NCI-H1105 treated with DMSO at 0.1 percent for 48 hours (cell line): ENCODE results near the gene SIN3B.

Source experiments
- DNase-seq: peaks from one replicate; lab custom pipeline; 2025; lab: John Stamatoyannopoulos, UW

The SIN3B gene

DNA sequence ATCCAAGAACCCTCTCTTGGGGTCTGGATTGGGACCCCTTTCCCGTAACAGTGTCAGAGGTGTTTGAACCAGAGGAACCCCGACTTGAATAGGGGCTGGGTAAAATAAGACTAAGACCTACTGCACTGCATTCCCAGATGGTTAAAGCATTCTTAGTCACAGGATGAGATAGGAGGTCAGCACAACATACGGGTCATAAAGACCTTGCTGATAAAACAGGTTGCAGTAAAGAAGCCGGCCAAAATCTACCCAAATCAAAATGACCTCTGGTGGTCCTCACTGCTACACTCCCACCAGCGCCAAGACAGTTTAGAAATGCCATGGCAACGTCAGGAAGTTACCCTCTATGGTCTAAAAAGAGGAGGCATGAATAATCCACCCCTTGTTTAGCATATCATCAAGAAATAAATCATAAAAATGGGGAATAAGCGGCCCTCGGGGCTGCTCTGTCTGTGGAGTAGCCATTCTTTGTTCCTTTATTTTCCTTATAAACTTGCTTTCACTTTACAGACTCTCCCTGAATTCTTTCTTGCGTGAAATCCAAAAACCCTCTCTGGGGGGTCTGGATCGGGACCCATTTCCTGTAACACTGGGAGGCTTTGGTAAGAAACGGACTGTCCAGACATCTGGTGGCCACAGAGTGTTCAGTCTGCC is 4.4 kb upstream of the SIN3B start:
- no peak for DNase-seq

DNA sequence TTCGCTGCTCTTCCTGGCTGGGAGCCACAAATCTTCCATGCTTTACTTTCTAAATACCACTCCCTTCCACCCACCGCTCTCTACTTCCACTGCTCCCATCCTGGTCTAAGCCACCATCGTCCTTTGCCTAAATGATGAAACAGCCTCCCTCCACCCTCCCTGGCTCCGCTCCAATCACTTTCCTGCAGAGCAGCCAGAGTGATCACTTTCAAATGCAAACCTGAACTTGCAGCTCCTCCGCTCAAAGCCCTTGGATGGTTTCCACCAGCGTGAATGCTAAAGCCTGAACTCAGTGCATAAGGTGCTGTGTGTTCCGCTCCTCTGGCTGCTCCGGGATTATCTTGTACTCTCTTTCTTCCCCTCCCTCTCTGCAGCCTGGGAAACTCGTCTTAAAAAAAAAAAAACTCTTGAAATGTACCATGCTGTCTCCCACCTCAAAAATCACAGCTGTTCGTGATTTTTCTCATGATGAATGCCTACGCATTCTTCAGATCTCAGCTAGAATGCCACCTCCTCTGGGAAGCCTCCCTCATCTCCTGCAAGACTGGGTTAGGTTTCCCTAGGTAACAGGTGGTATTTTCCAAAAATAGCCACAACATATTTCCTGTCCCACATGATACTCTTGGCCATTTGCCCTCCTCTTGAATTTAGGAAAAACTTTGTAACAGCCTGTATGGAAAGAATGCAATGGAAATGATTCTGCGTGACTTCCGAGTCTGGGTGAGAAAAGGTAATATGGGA is 3.7 kb upstream of the SIN3B start:
- DNase-seq = peak; percentile 58

DNA sequence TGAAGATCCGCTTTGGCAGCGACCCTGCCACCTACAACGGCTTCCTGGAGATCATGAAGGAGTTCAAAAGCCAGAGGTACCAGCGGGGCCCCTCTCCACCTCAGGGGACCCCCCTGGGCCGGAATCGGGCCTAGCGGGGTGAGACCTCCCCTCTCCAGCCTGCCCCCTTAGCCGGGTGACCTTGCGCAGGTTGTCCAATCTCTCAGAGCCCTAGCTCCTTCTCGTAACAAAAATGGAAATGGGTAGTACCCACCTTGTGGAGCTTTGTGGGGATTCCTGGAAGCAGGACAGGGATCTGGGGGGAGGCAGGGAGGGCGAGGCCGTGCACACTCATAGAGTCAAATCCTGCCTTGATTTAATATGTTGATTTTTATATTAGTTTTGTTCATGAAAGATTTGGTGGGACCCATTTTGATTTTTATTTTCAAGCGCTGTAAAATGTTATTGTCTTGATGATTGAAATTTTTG is 658 bp downstream of the SIN3B start:
- DNase-seq = no peak

DNA sequence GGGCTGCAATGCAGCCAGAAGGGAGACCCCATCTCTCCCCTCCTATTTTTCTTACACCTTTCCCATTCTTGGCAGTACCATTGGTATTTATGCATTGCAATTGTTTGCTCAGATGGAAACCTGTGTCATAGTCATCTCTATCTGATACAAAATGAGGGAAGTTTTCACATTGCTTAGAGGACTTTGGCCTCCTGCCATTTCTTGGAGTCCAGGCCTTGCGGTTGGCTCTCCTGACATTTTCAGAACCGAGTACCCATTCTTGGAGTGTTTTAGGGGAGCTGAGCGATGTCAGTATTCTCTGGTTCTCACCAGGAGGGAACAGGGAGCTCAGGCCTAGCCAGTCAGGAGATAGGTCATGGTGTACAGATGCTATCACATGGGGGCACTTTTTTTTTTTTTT is 1.5 kb downstream of the SIN3B start:
- no peak for DNase-seq

DNA sequence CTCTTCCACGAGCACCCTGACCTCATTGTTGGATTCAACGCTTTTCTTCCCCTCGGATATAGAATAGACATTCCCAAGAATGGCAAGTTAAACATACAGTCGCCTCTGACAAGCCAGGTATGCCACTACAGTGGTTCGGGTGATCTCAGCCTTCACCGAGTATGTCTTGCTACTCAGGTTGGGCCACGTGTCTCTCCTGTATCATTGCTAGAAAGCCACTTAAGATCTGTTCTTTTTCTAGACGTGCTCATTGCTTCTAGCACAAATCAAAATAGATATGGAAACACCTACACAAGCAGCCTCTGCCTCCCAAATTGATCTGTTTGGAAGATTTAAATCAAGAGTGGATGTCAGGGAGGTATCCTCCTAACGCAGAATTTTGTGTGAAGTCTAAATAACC is 2.3 kb downstream of the SIN3B start:
- DNase-seq = no peak

DNA sequence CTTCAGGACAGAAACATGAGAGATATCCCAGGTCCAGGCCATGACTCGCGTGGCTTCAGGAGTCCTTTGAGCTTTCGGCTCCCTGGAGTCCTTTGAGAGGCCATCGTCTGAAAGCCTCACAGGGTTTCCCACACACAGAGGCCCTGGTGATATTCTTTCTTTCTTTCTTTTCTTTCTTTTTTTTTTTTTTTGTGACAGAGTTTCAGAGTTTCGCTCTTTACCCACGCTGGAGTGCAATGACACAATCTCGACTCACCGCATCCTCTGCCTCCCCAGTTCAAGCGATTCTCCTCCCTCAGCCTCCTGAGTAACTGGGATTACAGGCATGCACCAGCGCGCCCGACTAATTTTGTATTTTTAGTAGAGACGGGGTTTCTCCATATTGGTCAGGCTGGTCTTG is 5.5 kb downstream of the SIN3B start:
- no peak for DNase-seq

DNA sequence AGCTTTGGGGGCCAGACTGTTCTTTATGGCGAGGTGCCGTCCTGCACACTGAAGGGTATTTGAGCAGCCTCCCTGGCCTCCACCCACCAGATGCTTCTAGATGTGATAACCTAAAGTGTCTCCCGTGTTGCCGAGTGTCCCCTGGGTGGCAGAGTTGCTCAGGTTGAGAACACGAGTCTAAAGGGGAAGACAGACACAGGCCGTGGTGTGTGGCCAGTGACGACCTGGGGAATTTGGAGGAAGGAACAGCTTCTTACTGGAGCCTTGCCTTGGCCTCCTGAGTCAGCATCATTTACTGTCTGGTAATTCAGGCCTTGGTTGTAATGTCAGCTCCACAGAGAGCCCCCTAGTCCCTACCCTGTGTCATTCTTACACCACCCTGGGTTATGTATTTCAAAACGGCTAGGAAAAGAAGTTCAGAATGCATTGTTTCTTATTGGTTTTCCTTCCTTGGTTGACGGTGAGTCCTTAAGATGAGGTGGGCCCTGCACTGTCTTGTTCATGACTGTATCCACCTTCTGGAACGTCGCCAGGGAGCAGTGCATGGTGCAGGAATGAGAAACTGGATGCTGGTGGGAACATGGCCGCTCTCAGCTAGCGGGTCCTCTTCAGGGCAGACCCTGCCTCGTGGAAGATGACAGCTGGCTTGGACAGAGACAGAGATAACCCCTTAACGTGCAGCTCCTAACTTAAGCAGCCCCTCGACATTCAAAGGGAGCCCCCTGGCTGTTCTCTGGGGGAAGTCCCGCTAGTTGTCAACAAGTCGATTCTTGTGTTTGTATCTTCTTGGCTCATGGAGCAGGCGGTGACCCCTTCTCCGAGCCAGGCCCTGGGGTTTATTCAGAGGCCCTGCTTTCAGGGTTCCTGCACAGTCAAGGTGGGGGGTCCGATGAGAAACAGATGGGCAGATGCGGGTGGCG is 7.2 kb downstream of the SIN3B start:
- DNase-seq = no peak

DNA sequence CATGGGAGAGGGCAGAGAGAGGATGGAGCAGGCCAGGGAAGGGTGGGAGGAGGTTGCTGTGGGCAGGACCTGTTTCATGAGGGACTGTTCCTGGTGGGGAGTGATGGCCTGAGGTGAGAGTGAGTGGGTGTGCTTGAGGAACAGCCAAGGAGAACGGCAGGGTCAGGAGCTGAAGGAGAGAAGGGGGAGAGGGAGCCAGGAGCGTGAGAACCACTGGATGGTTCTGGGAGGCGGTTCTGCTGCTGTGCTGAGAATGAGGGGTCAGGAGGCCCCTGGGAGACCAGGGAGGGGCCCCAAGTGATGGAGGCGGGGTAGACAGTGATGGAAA is 7.8 kb downstream of the SIN3B start:
- no peak for DNase-seq

DNA sequence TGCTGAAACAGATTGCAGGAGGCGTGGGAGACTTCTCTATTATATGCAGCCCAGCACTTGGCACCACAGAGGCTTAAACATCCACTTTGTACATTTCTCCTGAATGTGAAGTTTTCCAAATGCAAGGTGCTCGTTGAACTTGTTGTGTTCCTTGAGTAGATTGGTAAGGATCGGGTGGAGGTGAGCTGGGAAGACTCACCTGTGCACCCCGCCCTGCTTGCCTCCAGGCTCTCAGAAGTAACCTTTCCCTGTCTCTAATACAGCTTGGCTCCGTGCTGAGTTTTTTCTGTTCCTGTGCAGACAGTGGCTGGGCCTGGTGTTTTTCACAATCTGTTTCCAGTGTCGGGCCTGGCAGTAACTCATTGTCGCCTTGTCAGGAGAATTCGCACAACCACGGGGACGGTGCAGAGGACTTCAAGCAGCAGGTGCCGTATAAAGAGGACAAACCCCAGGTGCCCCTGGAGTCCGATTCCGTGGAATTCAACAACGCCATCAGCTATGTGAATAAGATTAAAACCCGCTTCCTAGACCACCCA is 12.3 kb downstream of the SIN3B start:
- DNase-seq = no peak

DNA sequence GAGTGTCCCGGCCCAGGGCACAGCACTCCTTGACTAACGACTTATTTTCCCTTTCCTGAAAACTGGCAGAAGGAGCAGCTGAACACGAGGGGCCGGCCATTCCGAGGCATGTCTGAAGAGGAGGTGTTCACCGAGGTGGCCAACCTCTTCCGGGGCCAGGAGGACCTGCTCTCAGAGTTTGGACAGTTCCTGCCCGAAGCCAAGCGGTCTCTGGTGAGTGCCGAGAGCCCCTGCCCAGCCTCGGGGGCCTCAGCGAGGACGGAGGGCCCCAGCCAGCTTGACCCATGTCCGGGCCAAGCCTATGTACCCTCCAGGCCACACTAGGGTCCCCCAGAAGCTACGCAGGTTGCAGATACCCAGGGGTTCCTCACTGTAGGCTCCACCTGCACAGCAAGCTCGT is 17.7 kb downstream of the SIN3B start:
- no peak for DNase-seq

DNA sequence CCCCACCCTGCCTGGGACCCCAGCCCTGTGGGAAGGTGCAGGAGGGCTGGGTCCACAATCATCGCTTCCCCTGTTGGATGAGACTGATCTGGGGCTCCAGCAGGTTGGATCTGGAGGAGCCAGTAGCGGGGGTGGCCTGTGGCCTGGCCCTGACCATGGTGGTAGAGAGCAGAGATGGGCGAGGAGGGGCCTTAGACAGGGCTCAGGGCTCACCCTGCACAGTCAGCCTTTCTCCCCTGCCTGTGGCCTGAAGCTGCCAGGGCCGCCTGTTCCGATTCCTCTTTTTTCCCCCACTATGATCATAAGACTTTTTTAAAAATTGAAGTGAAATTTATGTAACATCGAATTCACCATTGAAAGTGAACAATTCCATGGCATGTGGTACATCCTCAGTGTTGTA is 18.2 kb downstream of the SIN3B start:
- DNase-seq = no peak

DNA sequence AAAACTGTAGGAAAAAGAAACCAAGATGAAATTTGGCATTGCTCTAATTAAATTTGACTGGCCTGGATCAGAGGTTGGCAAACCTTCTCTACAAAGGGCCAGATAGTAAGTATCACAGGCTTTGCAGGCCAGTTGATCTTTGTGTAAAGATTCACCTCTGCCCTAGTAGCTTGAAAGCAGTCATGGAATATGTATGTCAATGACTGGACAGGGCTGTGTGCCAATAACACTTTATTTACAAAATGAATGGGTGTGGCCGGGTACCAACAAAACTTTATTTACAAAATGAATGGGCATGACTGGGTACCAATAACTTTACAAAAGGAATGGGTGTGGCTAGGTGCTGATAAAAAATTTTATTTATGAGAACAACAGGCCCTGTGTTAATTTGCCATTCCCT is 20.0 kb downstream of the SIN3B start:
- no peak for DNase-seq

DNA sequence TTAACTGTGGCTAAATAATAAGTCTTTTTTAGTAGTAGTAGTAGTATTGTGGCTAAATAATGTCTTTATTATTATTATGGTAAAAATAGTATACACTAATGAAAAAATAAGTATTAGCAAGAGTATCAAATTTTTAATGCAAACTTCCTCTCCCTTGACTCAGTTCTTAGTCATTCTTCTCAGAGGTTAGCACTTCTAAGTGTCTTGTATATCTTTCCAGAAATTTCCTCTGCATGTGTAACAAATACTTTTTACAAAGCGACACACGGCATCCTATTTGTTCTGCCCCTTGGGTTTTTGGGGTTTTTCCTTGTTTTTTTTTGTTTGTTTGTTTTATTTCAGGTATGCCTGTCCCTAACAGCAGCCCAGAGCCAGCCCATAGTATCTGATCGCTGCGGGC is 20.9 kb downstream of the SIN3B start:
- no peak for DNase-seq

DNA sequence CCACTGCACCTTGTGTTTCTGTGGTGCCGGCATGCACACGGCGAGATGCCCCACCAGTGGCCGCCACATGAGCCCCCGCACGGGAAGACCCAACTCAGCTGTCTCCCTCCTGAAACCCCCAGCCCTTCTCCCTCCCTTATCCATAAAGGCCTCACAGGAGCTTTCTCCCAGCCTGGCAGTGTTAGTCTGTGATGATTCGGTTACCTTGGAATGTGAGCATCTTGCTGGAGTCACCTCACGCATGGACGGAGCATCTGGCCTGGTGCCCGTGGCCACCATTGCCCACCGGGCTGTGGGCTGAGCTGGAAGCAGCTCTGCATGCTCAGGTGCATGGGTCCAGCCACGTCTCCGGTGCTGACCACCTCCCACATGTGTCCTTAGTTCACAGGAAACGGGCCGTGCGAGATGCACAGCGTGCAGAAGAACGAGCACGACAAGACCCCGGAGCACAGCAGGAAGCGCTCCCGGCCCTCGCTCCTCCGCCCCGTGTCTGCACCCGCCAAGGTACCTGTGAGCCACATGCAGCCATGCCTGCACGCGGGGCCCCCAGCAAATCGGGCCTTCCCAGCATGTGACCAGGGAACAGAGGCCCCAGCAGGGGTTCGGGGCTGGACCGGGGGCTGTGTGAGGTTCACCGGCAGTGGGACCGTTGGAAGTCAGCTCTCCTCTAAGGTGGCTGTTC is 22.0 kb downstream of the SIN3B start:
- no peak for DNase-seq

DNA sequence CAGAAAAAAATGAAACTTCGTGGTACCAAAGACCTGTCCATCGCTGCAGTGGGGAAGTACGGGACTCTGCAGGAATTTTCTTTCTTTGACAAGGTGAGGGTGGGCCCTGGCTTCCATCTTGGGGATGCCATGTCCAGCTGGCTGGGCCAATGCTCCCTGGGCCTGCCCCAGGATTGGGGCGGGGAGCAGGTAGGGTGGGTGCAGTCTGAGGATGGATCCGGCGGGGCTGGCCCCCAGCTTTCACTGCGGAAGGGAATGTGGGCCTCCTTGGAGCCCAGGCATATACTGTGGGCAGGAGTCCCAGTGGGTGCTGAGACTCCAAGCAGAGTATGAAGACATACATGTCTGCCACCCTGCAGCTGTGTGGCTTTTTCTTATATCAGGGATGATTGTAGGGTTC is 23.9 kb downstream of the SIN3B start:
- DNase-seq = no peak

DNA sequence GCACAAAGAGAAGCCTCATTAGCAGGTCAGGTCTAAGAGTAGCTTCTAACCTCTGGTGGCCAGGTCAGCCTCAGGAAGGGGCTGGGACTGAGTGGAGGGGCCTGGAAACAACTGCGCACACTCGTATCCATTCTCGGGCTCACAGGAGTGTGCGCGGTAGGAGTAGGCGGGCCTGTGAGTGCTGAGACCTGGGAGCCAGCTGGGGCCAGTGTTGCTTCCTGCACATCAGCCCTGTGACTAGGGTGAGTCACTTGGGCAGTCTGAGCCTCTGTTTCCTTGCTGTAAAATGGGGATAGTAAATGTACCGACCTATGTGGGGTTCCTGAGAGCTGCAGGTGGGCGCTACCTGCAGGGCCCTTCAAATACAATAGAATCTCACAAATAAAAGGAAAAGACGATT is 26.9 kb downstream of the SIN3B start:
- DNase-seq = no peak

DNA sequence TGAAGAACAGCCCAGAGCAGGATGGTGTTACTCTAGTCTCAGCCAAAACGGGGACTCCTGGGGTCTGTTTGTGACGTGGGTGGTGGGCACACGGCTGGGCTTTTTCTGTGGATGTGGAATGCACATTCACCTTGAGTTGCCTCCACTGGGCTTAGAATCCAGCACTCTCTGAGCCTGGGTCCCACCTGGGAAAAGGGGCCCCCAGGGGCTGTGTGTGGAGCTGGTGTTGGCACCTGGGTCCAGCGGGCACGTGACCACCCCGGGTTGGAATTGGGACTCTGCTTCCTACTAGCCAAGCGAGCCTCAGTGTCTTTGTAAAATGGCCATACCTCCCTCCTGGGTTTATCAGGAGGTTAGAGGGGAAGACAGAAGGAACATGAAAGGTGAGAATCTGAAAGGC is 30.4 kb downstream of the SIN3B start:
- DNase-seq = no peak

DNA sequence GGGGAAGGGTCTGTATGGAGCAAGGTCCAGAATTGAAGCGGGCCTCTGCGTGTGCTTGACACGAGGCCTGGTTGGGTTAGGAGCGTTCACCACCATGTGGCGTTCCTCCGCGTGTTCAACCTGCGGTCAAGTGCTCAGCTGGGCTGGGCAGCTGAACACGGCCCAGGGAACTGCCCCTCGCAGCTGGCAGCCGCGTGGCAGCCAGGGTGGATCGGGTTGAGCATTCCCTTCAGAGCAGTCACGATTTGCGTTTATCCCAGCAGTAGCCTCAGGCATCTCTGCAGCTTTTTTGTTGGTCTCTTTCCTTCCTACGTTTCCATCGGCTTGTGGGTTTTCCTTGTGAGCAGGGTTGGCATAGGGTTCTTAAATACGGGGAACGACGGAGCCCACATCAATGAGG is 30.9 kb downstream of the SIN3B start:
- no peak for DNase-seq

DNA sequence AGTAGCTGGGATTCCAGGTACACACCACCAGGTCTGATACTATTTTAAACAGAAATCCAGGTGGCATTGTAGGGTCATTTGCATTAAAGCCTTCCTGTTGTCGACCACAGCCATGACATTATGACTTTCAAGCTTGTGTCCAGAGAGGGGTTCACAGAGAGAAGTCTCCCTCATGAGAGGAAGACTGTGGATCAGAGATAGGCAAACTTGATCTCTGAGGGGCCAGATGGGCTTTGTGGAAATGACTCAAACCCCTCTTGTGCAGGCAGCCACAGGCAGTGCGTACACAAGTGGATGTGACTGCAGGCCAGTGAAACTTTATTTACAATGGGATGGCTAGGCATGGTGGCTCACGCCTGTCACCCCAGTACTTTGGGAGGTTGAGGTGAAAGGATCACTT is 31.8 kb downstream of the SIN3B start:
- DNase-seq = no peak

DNA sequence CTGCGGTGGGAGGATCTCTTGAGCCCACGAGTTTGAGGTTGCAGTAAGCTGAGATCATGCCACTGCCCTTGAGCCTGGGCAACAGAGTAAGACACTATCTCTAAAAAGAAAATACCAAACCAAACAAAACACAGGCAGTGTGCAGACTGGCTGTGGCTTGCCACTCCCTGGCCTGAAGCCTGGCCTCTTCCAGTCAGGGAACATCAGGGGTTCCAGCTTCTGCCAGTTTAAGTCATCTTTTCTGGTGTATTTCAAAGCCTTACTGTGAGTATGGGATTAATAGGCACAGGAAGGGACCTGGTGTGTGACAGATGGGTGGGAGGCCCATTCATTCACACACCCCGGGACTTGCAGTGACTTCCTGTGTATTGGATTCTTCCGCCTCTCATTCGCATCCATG is 32.6 kb downstream of the SIN3B start:
- no peak for DNase-seq

DNA sequence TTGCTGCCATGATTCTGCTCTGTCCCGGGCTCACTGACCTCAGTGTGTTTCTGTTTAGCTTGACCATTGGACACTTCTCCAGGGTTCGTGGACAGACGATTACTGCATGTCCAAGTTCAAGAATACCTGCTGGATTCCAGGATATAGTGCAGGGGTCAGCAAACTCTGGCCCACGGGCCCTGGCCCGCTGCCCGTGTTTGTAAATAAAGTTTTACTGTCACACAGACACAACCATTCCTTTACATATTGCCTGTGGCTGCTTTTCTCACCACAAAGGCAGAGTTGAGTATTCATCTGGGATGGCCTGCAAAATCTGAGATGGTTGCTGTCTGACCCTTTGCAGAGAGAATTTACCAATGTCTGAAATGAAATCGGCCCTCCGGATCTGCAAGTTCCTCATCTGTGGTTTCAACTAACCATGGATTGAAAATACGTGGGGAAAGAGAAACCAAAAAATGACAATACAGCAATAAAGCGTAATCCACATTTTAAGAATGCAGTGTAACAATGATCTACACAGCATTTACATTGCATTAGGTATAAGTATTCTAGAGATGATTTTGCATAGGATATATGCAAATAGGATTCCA is 33.7 kb downstream of the SIN3B start:
- DNase-seq = no peak

DNA sequence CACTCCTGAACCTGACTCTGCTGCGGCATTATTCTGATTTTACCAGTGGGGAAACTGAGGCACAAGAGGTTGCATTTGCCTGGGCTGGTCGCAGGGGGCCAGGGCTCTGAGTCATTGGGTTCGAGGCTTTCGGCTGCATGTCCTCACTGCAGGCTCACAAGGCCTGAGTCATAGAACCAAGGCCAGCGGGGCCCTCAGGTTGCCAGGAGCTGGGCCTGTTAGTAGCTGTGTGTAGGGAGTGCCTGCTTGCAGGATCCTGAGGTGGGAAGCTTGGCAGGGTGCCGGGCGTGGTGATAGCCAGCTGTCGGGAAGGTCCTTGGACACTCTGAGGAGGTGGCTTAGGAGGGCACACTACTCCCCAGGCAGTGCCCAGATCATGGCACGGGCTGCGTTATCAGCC is 38.0 kb downstream of the SIN3B start:
- no peak for DNase-seq
